HCT116 (cell line): ENCODE measurements around the gene PLCH2.

Source experiments
- EZH2 ChIP-seq: fragments of 200-600 bp; sonication (generic); IDR thresholded peaks from 2 replicates; pipeline ENCODE4 v1.6.1; 2017; ENCODE audit warnings: antibody characterized with exemption, mixed run types
- POLR2AphosphoS5 ChIP-seq: IDR thresholded peaks from 2 replicates; pipeline ENCODE4 v1.6.1; 2011; ENCODE audit warnings: mild to moderate bottlenecking, low read depth, low read length, moderate library complexity

DNA sequence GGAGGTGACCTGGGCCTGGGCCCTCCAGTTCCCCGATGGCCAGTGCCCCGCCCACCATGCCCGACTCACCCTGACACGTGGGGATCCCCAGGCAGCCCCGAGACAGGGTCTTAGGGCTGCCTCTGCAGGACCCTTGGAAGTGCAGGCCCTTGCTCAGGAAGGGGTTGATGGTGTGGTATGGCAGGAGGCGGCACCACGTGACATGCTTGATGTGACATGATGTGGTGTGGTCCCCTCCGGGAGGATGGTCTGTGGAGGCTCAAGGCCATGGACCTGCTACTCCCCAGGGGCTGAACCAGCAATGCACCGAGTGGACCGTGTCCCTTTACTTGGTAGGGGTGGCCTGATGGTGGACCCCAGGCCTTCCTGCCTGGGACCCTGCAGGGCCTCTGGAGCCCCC lies 21.9 kb upstream of the PLCH2 start:
- no peak for TF ChIP-seq EZH2
- TF ChIP-seq POLR2AphosphoS5, result no peak
